Breast epithelium (tissue), 4 donors: Measurements from ENCODE around the gene EDC4. TPM values are rescaled to one million over a fixed set of nuclear protein-coding genes. Genes with fewer than 3 reads are reported as not detected.

Source experiments
- DNase-seq, 2 donors: peaks; one replicate each; pipeline ENCODE4 v3.0.0-alpha.2; 2019; ENCODE audit warnings: low spot score in 2 of 2
- H3K27ac ChIP-seq, 2 donors: fragments of 200-600 bp; sonication (generic) in 1 of 2; one replicate each; pipeline ENCODE4 v1.5.1; 2016 to 2019; ENCODE audit warnings: mild to moderate bottlenecking in 1 of 2
- H3K27me3 ChIP-seq, 2 donors: fragments of 200-600 bp; sonication (generic) in 1 of 2; one replicate each; pipeline versions ENCODE4 v1.5.1 to v1.6.0; 2017 to 2019; ENCODE audit warnings: control low read depth in 1 of 2, mild to moderate bottlenecking in 1 of 2
- H3K36me3 ChIP-seq: fragments of 200-600 bp; one replicate; pipeline ENCODE4 v1.5.1; 2019
- H3K4me1 ChIP-seq, 2 donors: fragments of 200-600 bp; sonication (generic); one replicate each; pipeline ENCODE4 v1.5.1; 2016 to 2019; ENCODE audit warnings: control low read depth in 1 of 2
- H3K4me3 ChIP-seq, 3 donors: fragments of 200-600 bp; sonication (generic); 1 replicate in 2 of 3; 2 replicates in 1 of 3; pipeline ENCODE4 v1.5.1; 2016 to 2019; ENCODE audit warnings: mild to moderate bottlenecking in 3 of 3, moderate library complexity in 2 of 3
- H3K9me3 ChIP-seq, 2 donors: fragments of 200-600 bp; sonication (generic) in 1 of 2; one replicate each; pipeline ENCODE4 v1.5.1; 2016 to 2019; ENCODE audit warnings: control low read depth in 1 of 2
- CTCF ChIP-seq, 3 donors: fragments of 450-650 bp; IDR thresholded peaks; one replicate each; pipeline ENCODE4 v1.5.1; 2016 to 2017; ENCODE audit warnings: antibody characterized with exemption in 3 of 3, mild to moderate bottlenecking in 3 of 3, moderate library complexity in 3 of 3
- POLR2A ChIP-seq: fragments of 450-650 bp; IDR thresholded peaks from one replicate; pipeline ENCODE4 v1.6.1; 2016; ENCODE audit warnings: antibody characterized with exemption, mild to moderate bottlenecking, moderate library complexity
- POLR2AphosphoS5 ChIP-seq, 3 donors: sonication (generic); formaldehyde crosslinking; IDR thresholded peaks; one replicate each; pipeline ENCODE4 v1.6.1; 2017; ENCODE audit warnings: antibody characterized with exemption in 3 of 3
- intact Hi-C: fragments of 100-400 bp; cut with DNase I; formaldehyde crosslinking; loops from one replicate; pipeline ENCODE4 v1.15.1; 2023; ENCODE audit warnings: low total_unique reads
- total RNA-seq, 3 donors: library from RNA; depleted of rRNA; stranded (reverse); fragments of >200 nt; gene quantifications; one replicate each; pipeline ENCODE4 v1.1.0, GENCODE V29; 2016

The EDC4 gene
- total RNA-seq, 3 donors from 2014 or later, result 43.3 to 57.0 (median 53.6) TPM

GRCh38 chr16:67864594-67864993 is 8.3 kb upstream of the EDC4 start:
- H3K27me3 ChIP-seq, result no peaks in the 10 kb centered on the region
- no peak for DNase-seq
- no peaks in the 10 kb centered on the region for H3K9me3 ChIP-seq
- TF ChIP-seq POLR2AphosphoS5 (IDR thresholded peaks at IDR 0.05) (no peak), POLR2A (no peak), CTCF (IDR thresholded peaks at IDR 0.05) (no peak)
- no peaks in the 10 kb centered on the region for H3K36me3 ChIP-seq
- intact Hi-C loops, result no loop called here
- no peak overlapping the region for H3K27ac ChIP-seq
- peaks cover 0 to 4% of the 10 kb centered on the region in 2 donors for H3K4me1 ChIP-seq
- H3K4me3 ChIP-seq, result no peak overlapping the region

GRCh38 chr16:67865318-67865717 is 7.5 kb upstream of the EDC4 start:
- H3K4me3 ChIP-seq, result no peak overlapping the region
- H3K9me3 ChIP-seq, result no peaks in the 10 kb centered on the region
- H3K4me1 ChIP-seq, result peaks cover 0 to 4% of the 10 kb centered on the region in 2 donors
- H3K27ac ChIP-seq, result no peak overlapping the region
- DNase-seq, result no peak
- intact Hi-C loops, result no loop called here
- no peaks in the 10 kb centered on the region for H3K36me3 ChIP-seq
- H3K27me3 ChIP-seq, result no peaks in the 10 kb centered on the region
- TF ChIP-seq CTCF (IDR thresholded peaks at IDR 0.05), result no peak
- no peak for TF ChIP-seq POLR2A
- TF ChIP-seq POLR2AphosphoS5 (IDR thresholded peaks at IDR 0.05), result no peak

- no peak for DNase-seq
- H3K27ac ChIP-seq, result no peak overlapping the region
- H3K27me3 ChIP-seq, result no peaks in the 10 kb centered on the region
- no peaks in the 10 kb centered on the region for H3K9me3 ChIP-seq
- H3K4me3 ChIP-seq, result no peak overlapping the region
- peaks cover 0 to 10% of the 10 kb centered on the region in 2 donors for H3K4me1 ChIP-seq
- TF ChIP-seq CTCF (IDR thresholded peaks at IDR 0.05), result no peak
- no peak for TF ChIP-seq POLR2AphosphoS5 (IDR thresholded peaks at IDR 0.05)
- no peak for TF ChIP-seq POLR2A
- intact Hi-C loops, result no loop called here
- no peaks in the 10 kb centered on the region for H3K36me3 ChIP-seq
Measured at GRCh38 chr16:67868290-67868689, 4.6 kb upstream of the EDC4 start.

GRCh38 chr16:67869653-67870052 is 3.2 kb upstream of the EDC4 start:
- Histone ChIP-seq H3K27ac (no peak overlapping the region), H3K4me3 (no peak overlapping the region), H3K9me3 (no peaks in the 10 kb centered on the region), H3K27me3 (no peaks in the 10 kb centered on the region), H3K36me3 (no peaks in the 10 kb centered on the region), H3K4me1 (peaks cover 0 to 15% of the 10 kb centered on the region in 2 donors)
- no peak for TF ChIP-seq CTCF (IDR thresholded peaks at IDR 0.05)
- TF ChIP-seq POLR2A, result no peak
- no peak for TF ChIP-seq POLR2AphosphoS5 (IDR thresholded peaks at IDR 0.05)
- intact Hi-C loops, result loop anchor here (10.0 kb wide), 1 partner anchor 175 kb away; no protein-coding TSS in a partner anchor
- DNase-seq, result no peak

- H3K4me1 ChIP-seq, result peaks cover 0 to 20% of the 10 kb centered on the region in 2 donors
- H3K9me3 ChIP-seq, result no peaks in the 10 kb centered on the region
- no peaks in the 10 kb centered on the region for H3K36me3 ChIP-seq
- H3K4me3 ChIP-seq, result no peak overlapping the region
- H3K27me3 ChIP-seq, result no peaks in the 10 kb centered on the region
- no peak overlapping the region for H3K27ac ChIP-seq
- no peak for DNase-seq
- intact Hi-C loops, result loop anchor here (10.0 kb wide), 1 partner anchor 174 kb away; no protein-coding TSS in a partner anchor
- no peak for TF ChIP-seq POLR2A
- no peak for TF ChIP-seq POLR2AphosphoS5 (IDR thresholded peaks at IDR 0.05)
Measured at GRCh38 chr16:67871256-67871655, 1.6 kb upstream of the EDC4 start.
